Gastrocnemius medialis (tissue), 4 donors: ENCODE results near the gene CDC25A.

Experiments
- CTCF ChIP-seq, 5 experiments: fragments of 450-650 bp in 3 of 5; fragments of 200-600 bp in 2 of 5; sonication (generic) in 2 of 5; IDR thresholded peaks in 4 of 5; conservative IDR thresholded peaks in 1 of 5; 1 replicate in 4 of 5; 2 replicates in 1 of 5; pipeline ENCODE4 v1.5.1; 2016 to 2019; ENCODE audit warnings: antibody characterized with exemption in 5 of 5, mild to moderate bottlenecking in 3 of 5, moderate library complexity in 3 of 5
- POLR2A ChIP-seq, 2 donors: fragments of 450-650 bp; IDR thresholded peaks; one replicate each; pipeline ENCODE4 v1.6.1; 2017; ENCODE audit warnings: antibody characterized with exemption in 2 of 2, mild to moderate bottlenecking in 2 of 2, moderate library complexity in 2 of 2

- no peak for TF ChIP-seq CTCF (IDR thresholded peaks at IDR 0.05 in 4 of 5, conservative IDR thresholded peaks at IDR 0.05 in 1 of 5)
- TF ChIP-seq POLR2A (IDR thresholded peaks at IDR 0.05) = no peak
Observed at GRCh38 chr3:48128774-48129173, 59.4 kb downstream of the CDC25A start.
